Adrenal gland (tissue), 5 donors: ENCODE measurements around the gene LPP.

Experiments used
- POLR2A ChIP-seq, 2 donors: fragments of 450-650 bp; IDR thresholded peaks; one replicate each; pipeline ENCODE4 v1.6.1; 2017; ENCODE audit warnings: antibody characterized with exemption in 2 of 2, mild to moderate bottlenecking in 2 of 2, moderate library complexity in 1 of 2
- TF ChIP-seq, protein P1 (sequence below), 6 experiments: fragments of 450-650 bp in 4 of 6; fragments of 200-600 bp in 2 of 6; sonication (generic) in 1 of 6; IDR thresholded peaks; 1 replicate in 5 of 6; 2 replicates in 1 of 6; pipeline versions ENCODE4 v1.5.1 to v1.8.0; 2016 to 2021; ENCODE audit warnings: antibody characterized with exemption in 6 of 6, mild to moderate bottlenecking in 2 of 6, moderate library complexity in 1 of 6
- donor health status: DM: no; HTN: no; CAD: no.

DNA sequence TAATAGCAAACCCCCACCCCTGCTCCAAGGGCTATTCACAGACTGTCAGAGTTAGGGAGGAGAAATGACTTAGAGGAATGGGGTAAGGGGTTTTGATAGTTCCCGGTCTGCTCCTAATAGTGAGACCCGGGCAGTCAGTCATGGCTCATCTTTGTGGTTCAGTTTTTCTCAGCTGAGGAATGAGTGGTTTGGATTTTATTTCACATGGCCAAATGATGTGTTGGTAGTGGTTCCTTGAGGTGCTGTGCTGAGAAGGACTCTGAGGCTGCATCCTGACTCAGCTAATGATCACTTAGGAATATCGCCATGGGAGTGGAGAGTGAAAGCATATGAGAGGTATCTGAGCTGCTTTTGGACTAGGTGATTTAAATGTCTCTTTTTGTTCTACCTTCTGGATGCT, 80.2 kb downstream of the LPP start:
- TF ChIP-seq POLR2A (IDR thresholded peaks at IDR 0.05): no peak
- TF ChIP-seq, protein P1, sequence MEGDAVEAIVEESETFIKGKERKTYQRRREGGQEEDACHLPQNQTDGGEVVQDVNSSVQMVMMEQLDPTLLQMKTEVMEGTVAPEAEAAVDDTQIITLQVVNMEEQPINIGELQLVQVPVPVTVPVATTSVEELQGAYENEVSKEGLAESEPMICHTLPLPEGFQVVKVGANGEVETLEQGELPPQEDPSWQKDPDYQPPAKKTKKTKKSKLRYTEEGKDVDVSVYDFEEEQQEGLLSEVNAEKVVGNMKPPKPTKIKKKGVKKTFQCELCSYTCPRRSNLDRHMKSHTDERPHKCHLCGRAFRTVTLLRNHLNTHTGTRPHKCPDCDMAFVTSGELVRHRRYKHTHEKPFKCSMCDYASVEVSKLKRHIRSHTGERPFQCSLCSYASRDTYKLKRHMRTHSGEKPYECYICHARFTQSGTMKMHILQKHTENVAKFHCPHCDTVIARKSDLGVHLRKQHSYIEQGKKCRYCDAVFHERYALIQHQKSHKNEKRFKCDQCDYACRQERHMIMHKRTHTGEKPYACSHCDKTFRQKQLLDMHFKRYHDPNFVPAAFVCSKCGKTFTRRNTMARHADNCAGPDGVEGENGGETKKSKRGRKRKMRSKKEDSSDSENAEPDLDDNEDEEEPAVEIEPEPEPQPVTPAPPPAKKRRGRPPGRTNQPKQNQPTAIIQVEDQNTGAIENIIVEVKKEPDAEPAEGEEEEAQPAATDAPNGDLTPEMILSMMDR (IDR thresholded peaks at IDR 0.05): no peak
